NOMO-1 treated with dmso at 0.1 percent for 144 hours (cell line): ENCODE data around the gene ARL9.
A peak's percentile ranks its signal among the peaks of the same experiment; 100 is the strongest.

Source experiments
- DNase-seq: peaks from one replicate; lab custom pipeline; 2025; ENCODE audit not compliant: unreplicated experiment; lab: John Stamatoyannopoulos, UW

ARL9 gene

DNA sequence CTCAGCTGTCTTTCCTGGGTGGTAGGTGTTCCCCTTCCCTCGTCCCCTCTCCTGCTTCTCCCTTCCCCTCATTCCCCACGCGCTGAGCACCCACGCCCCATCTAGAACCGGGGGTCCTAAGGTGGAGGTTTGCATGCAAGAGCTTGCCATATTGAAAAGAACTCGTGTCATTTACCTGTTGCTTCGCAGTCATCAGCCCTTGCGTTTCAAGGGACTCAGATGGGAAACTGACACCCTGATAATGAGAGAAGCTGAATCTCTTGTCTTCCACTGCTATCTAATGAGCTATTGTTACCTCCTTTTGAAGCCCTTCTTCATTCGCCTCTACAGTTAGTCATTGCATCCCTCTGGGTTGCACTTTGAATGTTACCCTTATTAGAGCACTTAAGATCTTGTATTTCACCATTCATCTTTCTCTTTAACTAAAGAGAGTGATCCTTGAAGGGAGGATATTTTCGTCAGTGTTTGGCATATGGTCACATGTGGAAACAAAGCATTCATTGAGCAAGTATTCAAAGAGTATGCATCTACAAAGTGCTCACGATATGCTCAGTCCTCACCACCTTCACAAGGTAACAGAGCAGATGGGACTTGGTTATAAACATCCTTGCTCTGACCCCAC, 25.7 kb downstream of the ARL9 start:
- no peak for DNase-seq

GRCh38 chr4:56531823-56532222, 26.2 kb downstream of the ARL9 start:
- DNase-seq, result no peak

DNA sequence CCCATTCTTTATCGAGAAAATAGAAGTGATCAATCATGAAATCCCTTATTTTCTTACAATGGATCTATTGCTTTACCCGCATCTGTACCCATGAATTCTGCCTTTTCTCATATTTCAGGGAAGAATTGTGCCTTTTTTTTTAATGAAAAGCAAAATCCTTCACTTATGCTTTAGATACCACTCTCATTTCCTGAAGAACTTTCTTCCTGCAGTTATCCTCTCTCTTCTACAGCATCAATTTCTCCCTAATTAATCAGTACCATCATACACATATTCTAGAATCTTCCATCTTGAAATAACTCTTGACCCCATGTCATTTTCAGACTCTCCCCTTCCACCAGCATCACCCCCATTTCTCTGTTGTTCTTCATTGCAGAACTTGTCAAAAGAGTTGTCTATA, 26.6 kb downstream of the ARL9 start:
- no peak for DNase-seq

DNA sequence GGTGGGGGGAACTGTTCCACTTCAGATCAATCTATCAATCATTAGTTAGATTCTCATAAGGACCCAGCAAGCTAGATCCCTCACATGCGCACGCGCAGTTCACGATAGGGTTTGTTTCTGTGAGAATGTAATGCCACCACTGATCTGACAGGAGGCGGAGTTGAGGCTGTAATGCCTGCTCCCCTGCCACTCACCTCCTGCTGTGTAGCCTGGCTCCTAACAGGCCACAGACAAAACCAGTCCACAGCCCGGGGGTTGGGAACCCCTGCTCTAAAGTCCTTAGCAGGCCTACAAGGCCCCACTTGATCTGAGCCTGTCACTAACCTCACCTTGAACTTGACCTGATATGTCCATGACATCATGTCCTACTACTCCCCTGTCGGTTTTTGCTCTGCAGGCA, 30.3 kb downstream of the ARL9 start:
- no peak for DNase-seq

GRCh38 chr4:56537147-56537546, 31.6 kb downstream of the ARL9 start:
- no peak for DNase-seq

- no peak for DNase-seq
These were observed 35.2 kb downstream of the ARL9 start for GRCh38 chr4:56540826-56541225.

- DNase-seq, result peak; percentile 76
These were observed 39.1 kb downstream of the ARL9 start for GRCh38 chr4:56544573-56545131.

DNA sequence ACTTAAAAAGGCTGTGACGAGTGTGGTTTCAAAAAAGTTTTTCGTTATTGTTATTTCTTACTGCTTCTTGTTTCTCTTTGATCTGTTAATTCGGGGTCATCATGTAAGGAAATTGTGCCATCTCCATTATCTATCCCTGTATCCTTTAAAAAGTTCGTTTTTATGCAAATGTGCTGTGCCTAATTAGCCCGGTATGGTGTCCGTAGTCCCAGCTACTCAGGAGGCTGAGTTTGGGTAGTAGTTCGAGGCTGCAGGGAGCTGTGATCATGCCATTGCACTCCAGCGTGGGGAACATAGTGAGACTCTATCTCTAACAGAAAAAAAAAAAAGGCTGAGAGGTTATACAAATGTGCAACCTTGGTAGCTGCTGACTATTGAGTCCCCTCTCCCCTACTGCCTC, 45.1 kb downstream of the ARL9 start:
- DNase-seq, result no peak

DNA sequence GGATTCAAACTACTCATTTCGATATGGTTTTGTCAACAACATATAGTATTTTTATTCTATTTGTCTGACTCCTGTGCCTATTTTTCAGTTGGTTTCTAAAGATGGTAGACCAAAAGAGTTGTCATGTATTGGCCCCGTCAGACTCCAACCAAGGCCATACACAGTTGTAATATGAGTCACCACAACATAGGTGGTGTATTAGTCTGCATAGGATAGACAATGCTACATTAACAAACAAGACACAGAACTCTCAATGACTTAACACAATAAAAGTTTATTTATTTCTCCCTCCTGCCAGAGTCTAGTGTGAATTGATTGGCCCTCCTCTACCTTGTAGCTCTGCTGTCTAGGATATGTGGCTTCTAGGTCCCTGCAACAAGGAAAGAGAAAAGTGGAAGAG, 45.9 kb downstream of the ARL9 start:
- DNase-seq, result no peak

GRCh38 chr4:56552273-56552672, 46.7 kb downstream of the ARL9 start:
- DNase-seq, result no peak

DNA sequence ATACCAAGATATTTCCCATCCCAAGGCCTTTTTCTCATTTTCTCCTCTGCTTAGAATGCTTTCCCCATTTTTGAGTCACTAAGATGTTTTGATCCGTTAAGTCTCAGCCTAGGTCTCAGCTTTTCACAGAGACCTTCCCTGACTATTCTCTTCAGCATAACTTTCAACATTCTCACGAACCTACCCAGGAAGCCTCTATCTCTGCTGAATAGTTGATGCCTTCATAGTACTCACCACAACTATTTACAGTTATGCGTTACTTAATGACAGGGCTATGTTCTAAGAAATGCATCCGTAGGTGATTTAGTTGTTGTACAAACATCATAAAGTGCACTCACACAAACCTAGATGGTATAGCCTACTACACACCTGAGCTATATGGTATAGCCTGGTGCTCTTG, 64.5 kb downstream of the ARL9 start:
- DNase-seq, result no peak
